GM20000 (cell line): ENCODE results near the gene FTCD.

Experiments
- DNase-seq: peaks from one replicate; pipeline ENCODE4 v3.0.0; 2012; ENCODE audit warnings: low spot score
- CTCF ChIP-seq: IDR thresholded peaks from 2 replicates; pipeline ENCODE4 v1.5.1; 2012; ENCODE audit warnings: mild to moderate bottlenecking, control low read depth; ENCODE audit errors: extremely low read depth, missing control alignments

The FTCD gene

GRCh38 chr21:46114963-46115362 lies 40.4 kb downstream of the FTCD start:
- TF ChIP-seq CTCF: no peak
- DNase-seq: no peak

- no peak for TF ChIP-seq CTCF
- DNase-seq: no peak
These were observed 41.7 kb downstream of the FTCD start for GRCh38 chr21:46113497-46114176.

- no peak for DNase-seq
- no peak for TF ChIP-seq CTCF
These were observed 42.6 kb downstream of the FTCD start for GRCh38 chr21:46112725-46113215.

GRCh38 chr21:46111857-46112724 lies 43.3 kb downstream of the FTCD start:
- DNase-seq: no peak
- TF ChIP-seq CTCF: no peak

- no peak for DNase-seq
- no peak for TF ChIP-seq CTCF
These were observed 44.2 kb downstream of the FTCD start for GRCh38 chr21:46111193-46111571.

- TF ChIP-seq CTCF: no peak
- DNase-seq: no peak
These were observed 44.7 kb downstream of the FTCD start for GRCh38 chr21:46110499-46111192.
